HEK293 (cell line): ENCODE data around the gene DYNC1I1.

Source experiments
- CTCF ChIA-PET: fragments of 350-600 bp; formaldehyde crosslinking; extraction: SDS; loops from one replicate; lab custom pipeline; 2021; ENCODE audit warnings: antibody characterized with exemption; lab: Yijun Ruan, JAX
- POLR2A ChIA-PET: fragments of 300-600 bp; formaldehyde crosslinking; extraction: SDS; loops from one replicate; lab custom pipeline; 2020; ENCODE audit warnings: antibody characterized with exemption, inconsistent platforms; lab: Yijun Ruan, JAX
- H3K27ac ChIP-seq: fragments of 200-500 bp; sonication (Bioruptor generic); 2 replicates; pipeline ENCODE4 v1.5.1; 2014; ENCODE audit warnings: low read depth, low read length, control low read depth, inconsistent platforms; ENCODE audit errors: extremely low read depth
- H3K36me3 ChIP-seq, 2 experiments: fragments of 200-500 bp in 1 of 2; sonication (Bioruptor generic) in 1 of 2; 1 replicate in 1 of 2; 2 replicates in 1 of 2; pipeline ENCODE4 v1.5.1; 2014 to 2017; ENCODE audit warnings: inconsistent platforms in 2 of 2, low read length in 2 of 2; ENCODE audit not compliant: control insufficient read depth in 2 of 2, insufficient read depth in 1 of 2
- H3K4me1 ChIP-seq: fragments of 200-500 bp; sonication (Bioruptor generic); 2 replicates; pipeline ENCODE4 v1.5.1; 2014; ENCODE audit warnings: mild to moderate bottlenecking, low read length, inconsistent platforms; ENCODE audit not compliant: control insufficient read depth, insufficient read depth
- H3K4me3 ChIP-seq: 2 replicates; pipeline ENCODE4 v1.5.1; 2011; ENCODE audit warnings: low read depth, mild to moderate bottlenecking, control low read depth, low read length, moderate library complexity
- H3K9me3 ChIP-seq: fragments of 200-500 bp; sonication (Bioruptor generic); 2 replicates; pipeline ENCODE4 v1.5.1; 2014; ENCODE audit warnings: low read depth, low read length, inconsistent platforms; ENCODE audit not compliant: control insufficient read depth, insufficient read depth
- GFI1B ChIP-seq: fragments of 450-650 bp; formaldehyde crosslinking; IDR thresholded peaks from 2 replicates; pipeline ENCODE4 v1.5.1; 2016; ENCODE audit warnings: missing biosample characterization, missing genetic modification characterization
- GLI4 ChIP-seq: fragments of 450-650 bp; formaldehyde crosslinking; IDR thresholded peaks from 2 replicates; pipeline ENCODE4 v1.5.1; 2016; ENCODE audit warnings: missing biosample characterization, missing genetic modification characterization
- KLF7 ChIP-seq: fragments of 450-650 bp; formaldehyde crosslinking; IDR thresholded peaks from 2 replicates; pipeline ENCODE4 v1.5.1; 2016; ENCODE audit warnings: missing biosample characterization, missing genetic modification characterization, borderline replicate concordance
- KLF8 ChIP-seq: fragments of 450-650 bp; formaldehyde crosslinking; IDR thresholded peaks from 2 replicates; pipeline ENCODE4 v1.5.1; 2016; ENCODE audit warnings: missing biosample characterization, missing genetic modification characterization
- OVOL3 ChIP-seq: fragments of 450-650 bp; formaldehyde crosslinking; IDR thresholded peaks from 2 replicates; pipeline ENCODE4 v1.5.1; 2016; ENCODE audit warnings: missing biosample characterization, missing genetic modification characterization
- REPIN1 ChIP-seq: fragments of 450-650 bp; formaldehyde crosslinking; IDR thresholded peaks from 2 replicates; pipeline ENCODE4 v1.5.1; 2017; ENCODE audit warnings: missing biosample characterization, missing genetic modification characterization, low read depth
- SCRT2 ChIP-seq: fragments of 450-650 bp; formaldehyde crosslinking; IDR thresholded peaks from 2 replicates; pipeline ENCODE4 v1.5.1; 2016; ENCODE audit warnings: missing biosample characterization, missing genetic modification characterization
- ZNF114 ChIP-seq: fragments of 450-650 bp; formaldehyde crosslinking; IDR thresholded peaks from 2 replicates; pipeline ENCODE4 v1.5.0; 2017; ENCODE audit warnings: missing biosample characterization, missing genetic modification characterization
- ZNF2 ChIP-seq: fragments of 450-650 bp; formaldehyde crosslinking; IDR thresholded peaks from 2 replicates; pipeline ENCODE4 v1.5.1; 2016; ENCODE audit warnings: missing biosample characterization, missing genetic modification characterization
- ZNF214 ChIP-seq: fragments of 450-650 bp; formaldehyde crosslinking; IDR thresholded peaks from 2 replicates; pipeline ENCODE4 v1.5.1; 2017; ENCODE audit warnings: missing biosample characterization, mild to moderate bottlenecking, missing genetic modification characterization, borderline replicate concordance
- ZNF223 ChIP-seq: fragments of 450-650 bp; formaldehyde crosslinking; IDR thresholded peaks from 2 replicates; pipeline ENCODE4 v1.5.1; 2016; ENCODE audit warnings: missing biosample characterization, missing genetic modification characterization
- ZNF23 ChIP-seq: fragments of 450-650 bp; formaldehyde crosslinking; IDR thresholded peaks from 2 replicates; pipeline ENCODE4 v1.5.1; 2016; ENCODE audit warnings: missing biosample characterization, missing genetic modification characterization, borderline replicate concordance
- ZNF24 ChIP-seq: fragments of 450-650 bp; formaldehyde crosslinking; IDR thresholded peaks from 2 replicates; pipeline ENCODE4 v1.5.1; 2016; ENCODE audit warnings: missing biosample characterization, missing genetic modification characterization
- ZNF398 ChIP-seq: fragments of 450-650 bp; formaldehyde crosslinking; IDR thresholded peaks from 2 replicates; pipeline ENCODE4 v1.5.1; 2017; ENCODE audit warnings: missing biosample characterization, missing genetic modification characterization
- ZNF48 ChIP-seq: fragments of 450-650 bp; formaldehyde crosslinking; IDR thresholded peaks from 2 replicates; pipeline ENCODE4 v1.5.1; 2016; ENCODE audit warnings: missing biosample characterization, missing genetic modification characterization
- ZNF580 ChIP-seq: fragments of 450-650 bp; formaldehyde crosslinking; IDR thresholded peaks from 2 replicates; pipeline ENCODE4 v1.5.1; 2016; ENCODE audit warnings: missing biosample characterization, missing genetic modification characterization
- ZNF585B ChIP-seq: fragments of 450-650 bp; formaldehyde crosslinking; IDR thresholded peaks from 2 replicates; pipeline ENCODE4 v1.5.1; 2016; ENCODE audit warnings: missing biosample characterization, missing genetic modification characterization
- ZNF600 ChIP-seq: fragments of 450-650 bp; formaldehyde crosslinking; IDR thresholded peaks from 2 replicates; pipeline ENCODE4 v1.5.1; 2016; ENCODE audit warnings: missing biosample characterization, missing genetic modification characterization
- ZNF639 ChIP-seq: fragments of 450-650 bp; formaldehyde crosslinking; IDR thresholded peaks from 2 replicates; pipeline ENCODE4 v1.5.1; 2016; ENCODE audit warnings: missing biosample characterization, missing genetic modification characterization
- ZNF704 ChIP-seq: fragments of 450-650 bp; formaldehyde crosslinking; IDR thresholded peaks from 2 replicates; pipeline ENCODE4 v1.5.1; 2016; ENCODE audit warnings: missing biosample characterization, missing genetic modification characterization
- ZXDB ChIP-seq: fragments of 450-650 bp; formaldehyde crosslinking; IDR thresholded peaks from 2 replicates; pipeline ENCODE4 v1.5.1; 2016; ENCODE audit warnings: missing biosample characterization, missing genetic modification characterization
- TF ChIP-seq, protein P1 (sequence below): fragments of 450-650 bp; formaldehyde crosslinking; IDR thresholded peaks from 2 replicates; pipeline ENCODE4 v1.5.1; 2016; ENCODE audit warnings: missing biosample characterization, missing genetic modification characterization
- TF ChIP-seq, protein P2 (sequence below): fragments of 450-650 bp; formaldehyde crosslinking; IDR thresholded peaks from 2 replicates; pipeline ENCODE4 v1.5.1; 2016; ENCODE audit warnings: missing biosample characterization, missing genetic modification characterization
- TF ChIP-seq, protein P3 (sequence below): fragments of 450-650 bp; formaldehyde crosslinking; IDR thresholded peaks from 2 replicates; pipeline ENCODE4 v1.5.1; 2016; ENCODE audit warnings: missing biosample characterization, missing genetic modification characterization

The DYNC1I1 gene

GRCh38 chr7:95972523-95972922 is 200.2 kb downstream of the DYNC1I1 start (continued):
- no peak for TF ChIP-seq ZNF639 (tag by site-specific recombination)
- TF ChIP-seq ZNF48: no peak
- no peak for TF ChIP-seq REPIN1
- no peak for TF ChIP-seq KLF8 (tag by site-specific recombination)
- no peak for TF ChIP-seq ZNF214
- TF ChIP-seq, protein P1, sequence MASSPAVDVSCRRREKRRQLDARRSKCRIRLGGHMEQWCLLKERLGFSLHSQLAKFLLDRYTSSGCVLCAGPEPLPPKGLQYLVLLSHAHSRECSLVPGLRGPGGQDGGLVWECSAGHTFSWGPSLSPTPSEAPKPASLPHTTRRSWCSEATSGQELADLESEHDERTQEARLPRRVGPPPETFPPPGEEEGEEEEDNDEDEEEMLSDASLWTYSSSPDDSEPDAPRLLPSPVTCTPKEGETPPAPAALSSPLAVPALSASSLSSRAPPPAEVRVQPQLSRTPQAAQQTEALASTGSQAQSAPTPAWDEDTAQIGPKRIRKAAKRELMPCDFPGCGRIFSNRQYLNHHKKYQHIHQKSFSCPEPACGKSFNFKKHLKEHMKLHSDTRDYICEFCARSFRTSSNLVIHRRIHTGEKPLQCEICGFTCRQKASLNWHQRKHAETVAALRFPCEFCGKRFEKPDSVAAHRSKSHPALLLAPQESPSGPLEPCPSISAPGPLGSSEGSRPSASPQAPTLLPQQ (tag by site-specific recombination): no peak
- no peak for TF ChIP-seq ZNF223 (tag by site-specific recombination)
- TF ChIP-seq GFI1B (tag by site-specific recombination): no peak
- TF ChIP-seq, protein P2, sequence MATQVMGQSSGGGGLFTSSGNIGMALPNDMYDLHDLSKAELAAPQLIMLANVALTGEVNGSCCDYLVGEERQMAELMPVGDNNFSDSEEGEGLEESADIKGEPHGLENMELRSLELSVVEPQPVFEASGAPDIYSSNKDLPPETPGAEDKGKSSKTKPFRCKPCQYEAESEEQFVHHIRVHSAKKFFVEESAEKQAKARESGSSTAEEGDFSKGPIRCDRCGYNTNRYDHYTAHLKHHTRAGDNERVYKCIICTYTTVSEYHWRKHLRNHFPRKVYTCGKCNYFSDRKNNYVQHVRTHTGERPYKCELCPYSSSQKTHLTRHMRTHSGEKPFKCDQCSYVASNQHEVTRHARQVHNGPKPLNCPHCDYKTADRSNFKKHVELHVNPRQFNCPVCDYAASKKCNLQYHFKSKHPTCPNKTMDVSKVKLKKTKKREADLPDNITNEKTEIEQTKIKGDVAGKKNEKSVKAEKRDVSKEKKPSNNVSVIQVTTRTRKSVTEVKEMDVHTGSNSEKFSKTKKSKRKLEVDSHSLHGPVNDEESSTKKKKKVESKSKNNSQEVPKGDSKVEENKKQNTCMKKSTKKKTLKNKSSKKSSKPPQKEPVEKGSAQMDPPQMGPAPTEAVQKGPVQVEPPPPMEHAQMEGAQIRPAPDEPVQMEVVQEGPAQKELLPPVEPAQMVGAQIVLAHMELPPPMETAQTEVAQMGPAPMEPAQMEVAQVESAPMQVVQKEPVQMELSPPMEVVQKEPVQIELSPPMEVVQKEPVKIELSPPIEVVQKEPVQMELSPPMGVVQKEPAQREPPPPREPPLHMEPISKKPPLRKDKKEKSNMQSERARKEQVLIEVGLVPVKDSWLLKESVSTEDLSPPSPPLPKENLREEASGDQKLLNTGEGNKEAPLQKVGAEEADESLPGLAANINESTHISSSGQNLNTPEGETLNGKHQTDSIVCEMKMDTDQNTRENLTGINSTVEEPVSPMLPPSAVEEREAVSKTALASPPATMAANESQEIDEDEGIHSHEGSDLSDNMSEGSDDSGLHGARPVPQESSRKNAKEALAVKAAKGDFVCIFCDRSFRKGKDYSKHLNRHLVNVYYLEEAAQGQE (tag by site-specific recombination): no peak
- no peak for TF ChIP-seq SCRT2 (tag by site-specific recombination)
- no peak for TF ChIP-seq OVOL3
- no peak for TF ChIP-seq ZNF2 (tag by site-specific recombination)

DNA sequence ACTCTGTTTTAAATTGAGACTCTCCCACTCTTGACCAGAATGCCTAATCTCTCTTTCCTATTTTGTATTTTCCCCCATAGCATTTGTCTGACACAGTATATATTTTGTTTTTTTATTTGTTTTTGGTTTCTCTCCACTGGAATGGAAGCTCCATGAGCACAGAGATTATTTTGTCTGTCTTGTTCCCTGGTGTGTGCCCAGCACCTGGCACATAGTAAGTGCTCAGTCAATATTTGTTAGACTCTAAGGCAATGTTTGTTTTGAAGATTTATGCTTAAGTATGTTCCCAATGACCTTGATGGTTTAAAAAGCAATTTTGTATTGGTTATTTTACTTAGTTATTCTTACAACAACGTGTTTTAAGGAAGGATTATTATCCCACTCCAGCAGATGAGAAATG is 201.8 kb downstream of the DYNC1I1 start:
- H3K4me1 ChIP-seq: no peaks in the 10 kb centered on the region
- no peak overlapping the region for H3K27ac ChIP-seq
- H3K36me3 ChIP-seq: no peaks in the 10 kb centered on the region
- POLR2A ChIA-PET: no interaction called here
- H3K4me3 ChIP-seq: no peak overlapping the region
- CTCF ChIA-PET: no interaction called here
- TF ChIP-seq ZNF580: no peak
- no peak for TF ChIP-seq ZXDB (tag by site-specific recombination)
- no peak for TF ChIP-seq ZNF704 (tag by site-specific recombination)
- no peak for TF ChIP-seq ZNF585B
- no peak for TF ChIP-seq KLF7
- TF ChIP-seq ZNF24 (tag by site-specific recombination): no peak
- TF ChIP-seq ZNF398 (tag by site-specific recombination): no peak
- no peak for TF ChIP-seq ZNF114 (tag by site-specific recombination)
- TF ChIP-seq, protein P1 (tag by site-specific recombination): no peak
- TF ChIP-seq ZNF600 (tag by site-specific recombination): no peak
- TF ChIP-seq ZNF23 (tag by site-specific recombination): no peak
- TF ChIP-seq, protein P3, sequence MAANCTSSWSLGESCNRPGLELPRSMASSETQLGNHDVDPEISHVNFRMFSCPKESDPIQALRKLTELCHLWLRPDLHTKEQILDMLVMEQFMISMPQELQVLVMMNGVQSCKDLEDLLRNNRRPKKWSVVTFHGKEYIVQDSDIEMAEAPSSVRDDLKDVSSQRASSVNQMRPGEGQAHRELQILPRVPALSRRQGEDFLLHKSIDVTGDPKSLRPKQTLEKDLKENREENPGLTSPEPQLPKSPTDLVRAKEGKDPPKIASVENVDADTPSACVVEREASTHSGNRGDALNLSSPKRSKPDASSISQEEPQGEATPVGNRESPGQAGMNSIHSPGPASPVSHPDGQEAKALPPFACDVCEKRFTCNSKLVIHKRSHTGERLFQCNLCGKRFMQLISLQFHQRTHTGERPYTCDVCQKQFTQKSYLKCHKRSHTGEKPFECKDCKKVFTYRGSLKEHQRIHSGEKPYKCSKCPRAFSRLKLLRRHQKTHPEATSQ (tag by site-specific recombination): no peak
- no peak for TF ChIP-seq GLI4
- H3K9me3 ChIP-seq: no peaks in the 10 kb centered on the region
